ENCODE results near the gene RPTOR.

The RPTOR gene

DNA sequence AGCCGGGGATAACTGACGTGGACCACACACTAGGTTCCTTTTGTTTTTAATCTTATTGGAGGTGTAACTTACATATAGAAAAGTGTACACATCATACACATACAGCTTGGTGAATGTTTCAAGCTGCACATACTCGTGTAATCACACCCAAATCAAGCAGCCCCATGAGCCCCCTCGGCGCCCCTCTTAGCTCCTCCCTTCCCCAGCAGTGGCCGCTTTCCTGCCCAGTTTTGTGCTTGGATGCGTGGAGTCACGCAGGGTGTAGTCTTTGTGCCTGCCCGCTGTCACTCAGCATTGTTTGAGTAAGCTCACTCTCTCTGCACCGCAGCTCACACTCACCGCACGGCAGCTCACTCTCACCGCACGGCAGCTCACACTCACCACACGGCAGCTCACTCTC, 295.3 kb downstream of the RPTOR start:
- H3K4me3 ChIP-seq (ENCODE audit: low read depth, low read length) = no peak overlapping the region

DNA sequence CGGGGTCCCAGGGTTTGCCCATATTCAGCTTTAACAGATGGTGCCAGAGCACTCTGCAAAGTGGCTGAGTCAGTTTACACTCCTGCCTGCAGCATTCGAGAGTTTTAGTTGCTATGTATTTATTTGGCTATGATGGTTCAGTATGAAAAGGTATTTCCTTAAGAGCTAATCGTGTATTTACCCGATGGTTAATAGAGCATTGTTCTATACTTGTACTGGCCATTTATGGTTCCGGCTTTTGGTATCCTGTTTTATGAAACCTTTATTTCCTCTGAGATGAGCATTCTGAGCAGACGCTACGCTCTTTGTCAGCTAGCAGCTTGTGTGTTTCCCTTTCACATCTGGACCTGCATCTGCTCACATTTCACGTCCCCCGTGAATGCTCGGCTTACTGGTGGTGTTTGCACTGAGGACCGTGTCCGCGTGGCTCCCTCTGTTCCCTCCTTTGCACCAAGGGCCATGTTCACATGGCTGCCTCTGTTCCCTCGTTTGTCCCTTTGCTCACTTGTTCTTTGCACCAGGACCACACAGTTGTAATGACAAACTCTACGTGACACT, 297.9 kb downstream of the RPTOR start:
- no peak overlapping the region for H3K4me3 ChIP-seq (ENCODE audit: low read depth, low read length)

DNA sequence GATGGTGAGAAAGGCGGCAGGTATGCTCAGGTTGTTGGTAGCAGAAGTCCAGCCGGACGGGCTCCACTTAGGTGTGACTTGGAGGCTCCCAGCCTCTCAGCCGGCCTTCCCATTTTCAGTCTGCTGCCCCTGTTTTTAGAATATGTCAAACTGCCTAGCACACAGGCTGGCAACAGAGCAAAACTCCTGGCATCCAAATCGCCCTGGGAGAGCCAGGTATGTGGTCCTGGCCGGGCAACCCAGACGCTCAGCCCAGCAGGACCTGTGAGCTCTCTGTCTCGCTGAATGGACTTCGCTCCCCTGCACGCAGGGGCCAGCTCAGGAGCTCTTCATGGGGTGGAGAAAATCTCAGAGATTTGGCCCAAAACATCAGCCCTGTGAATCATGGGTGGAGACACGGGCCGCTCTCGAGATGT, 299.1 kb downstream of the RPTOR start:
- no peak overlapping the region for H3K4me3 ChIP-seq (ENCODE audit: low read depth, low read length)

DNA sequence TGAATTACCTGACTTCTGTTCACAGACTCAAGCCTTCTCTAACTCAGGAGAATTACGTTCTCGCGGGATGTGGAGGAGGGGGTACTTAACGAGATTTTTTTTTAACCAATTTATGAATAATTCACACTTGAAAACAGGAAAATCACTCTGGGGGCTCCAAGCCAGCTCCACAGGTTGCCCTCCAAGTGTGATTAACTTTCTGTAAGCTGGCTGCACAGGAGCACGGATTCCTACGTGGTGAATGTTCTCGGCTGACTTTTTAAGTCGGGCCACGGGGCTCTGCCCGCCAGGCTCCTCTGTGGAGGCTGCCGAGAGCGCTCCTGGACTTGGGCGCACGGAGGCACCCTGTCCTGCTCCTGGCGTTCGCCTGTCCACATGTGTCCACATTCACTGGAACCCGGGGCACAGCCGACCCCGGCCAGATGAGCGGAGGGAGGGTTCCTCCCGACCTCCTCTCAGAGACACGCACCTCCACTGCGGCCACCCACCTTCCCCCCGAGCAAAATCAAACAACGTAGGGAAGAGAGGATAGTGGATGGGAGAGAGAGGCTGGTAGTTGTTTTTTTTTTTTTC, 299.9 kb downstream of the RPTOR start:
- no peak overlapping the region for H3K4me3 ChIP-seq (ENCODE audit: low read depth, low read length)

DNA sequence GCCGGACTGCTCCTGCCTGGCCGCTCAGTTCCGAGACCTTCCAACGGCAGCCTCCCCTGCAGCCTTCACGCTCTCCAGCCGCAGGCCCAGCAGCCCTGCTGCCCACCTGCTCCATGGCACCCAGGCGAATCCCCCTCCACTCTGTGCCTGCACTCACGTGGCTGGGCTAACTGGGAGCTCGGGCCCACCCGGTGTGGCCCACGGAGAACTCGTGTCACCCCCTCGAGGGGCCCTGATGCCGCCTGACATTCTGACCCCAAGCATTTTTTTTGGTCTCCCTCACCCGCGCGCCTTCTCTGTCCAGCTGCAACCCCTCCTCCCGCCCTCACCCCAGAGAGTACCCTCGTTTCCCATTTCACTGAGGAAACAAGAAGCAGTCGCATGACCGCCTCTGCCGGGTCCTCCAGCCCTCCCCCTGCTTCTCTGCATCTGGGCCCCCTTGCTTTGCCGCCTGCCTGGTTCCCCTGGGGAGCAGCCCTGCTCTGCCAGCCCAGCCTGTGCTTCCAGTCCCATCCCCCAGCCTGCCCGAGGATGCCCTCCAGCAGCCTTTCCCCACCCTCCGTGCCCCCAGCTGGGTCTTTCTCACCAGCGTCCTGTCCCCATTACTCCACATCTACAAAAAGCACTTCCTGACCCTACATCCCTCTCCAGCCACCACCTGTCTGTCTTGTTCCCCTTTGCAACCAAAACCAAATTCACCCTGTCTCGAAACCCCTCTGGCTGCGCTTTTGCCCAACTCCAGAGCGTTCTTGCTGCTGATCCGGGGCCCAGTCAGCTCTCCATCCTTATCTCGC, 300.6 kb downstream of the RPTOR start:
- no peak overlapping the region for H3K4me3 ChIP-seq (ENCODE audit: low read depth, low read length)

DNA sequence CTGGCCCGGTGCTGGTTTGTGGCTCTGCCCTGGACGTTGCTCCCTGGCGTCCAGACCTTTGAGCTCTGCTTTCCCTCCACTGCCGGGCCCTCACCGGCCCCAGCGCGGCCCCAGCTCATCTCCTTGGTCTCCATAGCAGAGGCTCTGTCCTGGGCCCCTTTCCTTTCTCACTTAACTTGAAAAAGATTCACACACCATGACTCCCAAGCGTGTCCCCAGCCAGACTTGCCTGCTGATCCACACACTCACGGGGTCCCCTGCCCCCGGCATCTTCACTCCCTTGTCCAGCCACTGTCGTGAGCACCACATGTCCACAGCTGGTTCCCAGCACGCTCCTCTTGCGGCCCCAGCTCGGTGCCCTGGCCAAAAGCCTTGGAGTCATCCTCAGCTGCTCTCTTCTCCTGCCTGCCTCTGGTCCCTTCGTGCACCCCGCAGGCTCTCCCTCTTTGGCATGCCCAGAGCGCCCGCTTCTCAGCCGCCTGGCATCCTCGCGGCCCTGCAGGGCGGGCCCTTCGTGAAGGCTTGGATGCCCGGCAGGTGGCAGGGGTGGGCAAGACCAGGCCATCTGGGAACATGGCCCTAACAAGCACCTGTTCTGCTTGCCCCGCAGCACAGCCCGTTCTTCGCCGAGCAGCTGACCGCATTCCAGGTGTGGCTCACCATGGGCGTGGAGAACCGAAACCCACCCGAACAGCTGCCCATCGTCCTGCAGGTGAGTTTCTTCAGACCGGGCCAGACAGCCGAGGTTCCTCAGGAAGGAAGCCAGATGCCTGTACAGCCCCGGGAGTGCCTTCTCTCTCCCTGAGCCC, 301.4 kb downstream of the RPTOR start:
- no peak overlapping the region for H3K4me3 ChIP-seq (ENCODE audit: low read depth, low read length)

DNA sequence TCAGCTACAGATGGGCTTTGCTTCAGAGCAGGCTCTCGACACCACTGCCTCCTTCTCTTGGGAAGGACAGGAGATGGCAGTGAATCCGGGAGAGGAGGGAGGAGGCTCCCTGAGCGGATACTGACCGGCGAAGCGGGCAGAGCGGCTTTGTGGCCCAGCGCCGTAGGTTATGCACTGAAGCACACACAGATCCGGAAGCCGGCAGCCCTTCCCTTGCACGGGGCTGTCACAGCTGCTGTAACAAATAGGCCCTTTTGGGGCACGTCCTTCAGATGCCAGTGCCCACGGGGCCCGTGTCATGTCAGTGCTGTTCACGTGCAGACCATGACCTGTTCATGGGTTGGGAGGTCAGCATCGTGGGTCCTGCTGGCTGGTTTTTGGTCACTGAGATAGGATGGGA, 302.3 kb downstream of the RPTOR start:
- H3K4me3 ChIP-seq (ENCODE audit: low read depth, low read length) = no peak overlapping the region

DNA sequence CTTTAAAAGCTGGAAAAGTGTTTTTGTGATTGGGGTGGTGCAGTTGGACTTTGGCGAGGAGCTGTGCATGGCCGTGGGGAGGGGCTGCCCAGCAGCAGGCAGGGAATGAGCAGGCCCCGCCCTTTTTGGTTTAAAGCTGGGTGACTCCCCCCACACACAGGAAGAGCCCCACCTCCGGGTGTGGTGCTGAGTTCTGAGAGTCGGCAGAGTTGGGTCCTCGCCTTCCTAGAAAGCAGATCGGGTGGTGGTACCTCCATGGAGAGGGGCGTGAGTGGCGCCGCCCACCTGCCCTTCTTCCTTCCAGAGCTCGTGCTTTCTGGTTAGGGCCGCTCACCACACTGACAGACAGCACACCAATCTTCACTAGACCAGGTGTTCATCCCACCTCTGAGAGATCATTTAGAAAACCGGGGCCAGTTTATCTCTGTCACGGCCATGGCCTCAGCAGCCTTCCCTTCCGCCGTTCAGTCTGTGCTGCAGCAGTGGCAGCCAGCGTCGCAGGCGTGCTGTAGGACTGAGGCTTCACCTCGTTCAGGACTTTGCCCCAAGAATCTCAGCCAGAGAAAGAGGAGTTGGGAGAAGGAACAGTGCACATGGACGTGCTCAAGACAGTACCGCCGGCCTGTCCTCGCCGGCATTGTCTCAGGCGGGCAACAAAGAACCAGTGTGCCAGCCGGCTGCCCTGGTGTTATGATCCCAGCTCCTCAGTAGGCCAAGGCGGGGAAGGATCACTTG, 303.0 kb downstream of the RPTOR start:
- H3K4me3 ChIP-seq (ENCODE audit: low read depth, low read length) = no peak overlapping the region

DNA sequence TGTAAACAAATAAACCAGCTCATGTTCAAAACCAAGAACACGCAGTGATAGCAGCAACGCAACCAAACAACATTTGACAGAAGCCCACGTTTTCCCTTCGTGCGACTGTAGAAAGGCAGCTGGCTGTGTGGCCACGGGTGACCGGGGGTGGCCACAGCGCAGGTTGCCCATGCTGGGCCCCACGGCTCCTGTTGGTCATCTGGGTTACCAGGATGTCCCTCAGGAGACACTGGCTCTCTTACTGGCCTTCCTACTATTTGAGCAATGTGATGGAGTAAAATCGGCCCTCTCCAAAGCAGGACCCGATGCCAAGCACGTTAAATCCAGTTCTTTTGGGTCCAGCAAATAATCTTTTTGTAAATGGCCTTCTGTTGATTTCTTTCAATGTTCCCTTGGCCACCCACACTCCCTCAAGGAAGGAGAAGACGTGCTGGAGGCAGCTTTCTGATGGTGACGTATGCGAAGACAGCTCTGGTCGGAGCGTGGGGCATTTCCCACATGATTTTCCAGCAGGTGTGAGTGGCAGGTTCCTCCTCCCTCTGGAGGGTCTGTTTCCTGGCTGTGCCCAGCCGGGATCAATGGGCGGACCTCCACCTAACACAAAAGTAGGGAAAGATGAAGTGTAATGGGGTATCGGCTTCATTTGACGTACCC, 303.9 kb downstream of the RPTOR start:
- H3K4me3 ChIP-seq (ENCODE audit: low read depth, low read length) = no peak overlapping the region

DNA sequence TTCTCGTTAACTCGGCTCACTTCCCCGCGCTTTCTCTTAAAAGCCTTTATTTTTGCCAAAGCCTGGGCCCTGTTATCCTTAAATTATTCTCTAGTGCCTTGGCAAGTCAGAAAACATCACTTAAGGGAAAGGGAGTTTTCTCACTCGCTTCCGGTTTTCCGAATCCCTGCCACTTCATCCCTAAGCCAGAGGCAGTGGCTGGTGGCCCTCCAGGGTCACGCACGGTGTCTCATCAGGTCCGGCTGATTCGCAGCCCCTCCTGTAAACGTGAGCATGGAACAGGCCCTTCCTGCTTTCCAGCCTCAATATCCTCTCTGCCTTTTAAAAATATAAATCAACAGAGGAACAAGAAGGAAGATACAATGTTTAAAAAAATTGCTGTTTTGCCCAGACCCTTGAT, 304.5 kb downstream of the RPTOR start:
- no peak overlapping the region for H3K4me3 ChIP-seq (ENCODE audit: low read depth, low read length)

DNA sequence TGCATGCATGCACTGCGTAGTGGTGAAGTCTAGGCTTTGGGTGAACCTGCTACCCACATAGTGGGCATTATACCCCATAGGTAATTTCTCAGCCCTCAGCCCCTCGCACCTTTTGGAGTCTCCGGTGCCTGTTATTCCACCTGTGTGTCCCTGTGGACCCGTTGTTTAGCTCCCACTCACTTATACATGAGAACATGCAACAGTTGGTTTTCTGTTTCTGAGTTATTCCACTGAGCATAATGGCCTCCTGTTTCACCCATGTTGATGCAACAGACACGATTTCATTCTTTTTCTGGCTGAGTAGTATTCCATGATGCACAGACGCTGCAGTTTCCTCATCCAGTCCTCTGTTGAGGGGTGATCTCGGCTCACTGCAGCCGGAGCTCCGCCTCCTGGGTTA, 305.5 kb downstream of the RPTOR start:
- no peak overlapping the region for H3K4me3 ChIP-seq (ENCODE audit: low read depth, low read length)

DNA sequence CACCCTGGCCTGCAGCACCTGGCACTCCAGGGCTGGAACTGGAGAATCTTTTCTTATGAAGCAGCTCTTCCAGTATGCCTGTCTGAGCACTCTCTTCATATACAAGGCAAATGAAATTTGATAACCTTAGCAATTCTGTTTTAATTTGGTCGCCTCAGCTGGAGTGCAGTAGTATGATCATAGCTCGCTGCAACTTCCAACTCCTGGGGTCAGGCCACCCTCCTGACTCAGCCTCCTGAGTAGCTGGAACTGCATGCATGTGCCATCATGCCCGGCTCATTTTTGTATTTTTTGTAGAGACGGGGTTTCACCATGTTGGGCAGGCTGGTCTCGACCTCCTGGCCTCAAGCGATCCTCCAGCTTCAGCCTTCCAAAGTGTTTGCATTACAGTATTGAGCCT, 306.2 kb downstream of the RPTOR start:
- no peak overlapping the region for H3K4me3 ChIP-seq (ENCODE audit: low read depth, low read length)

DNA sequence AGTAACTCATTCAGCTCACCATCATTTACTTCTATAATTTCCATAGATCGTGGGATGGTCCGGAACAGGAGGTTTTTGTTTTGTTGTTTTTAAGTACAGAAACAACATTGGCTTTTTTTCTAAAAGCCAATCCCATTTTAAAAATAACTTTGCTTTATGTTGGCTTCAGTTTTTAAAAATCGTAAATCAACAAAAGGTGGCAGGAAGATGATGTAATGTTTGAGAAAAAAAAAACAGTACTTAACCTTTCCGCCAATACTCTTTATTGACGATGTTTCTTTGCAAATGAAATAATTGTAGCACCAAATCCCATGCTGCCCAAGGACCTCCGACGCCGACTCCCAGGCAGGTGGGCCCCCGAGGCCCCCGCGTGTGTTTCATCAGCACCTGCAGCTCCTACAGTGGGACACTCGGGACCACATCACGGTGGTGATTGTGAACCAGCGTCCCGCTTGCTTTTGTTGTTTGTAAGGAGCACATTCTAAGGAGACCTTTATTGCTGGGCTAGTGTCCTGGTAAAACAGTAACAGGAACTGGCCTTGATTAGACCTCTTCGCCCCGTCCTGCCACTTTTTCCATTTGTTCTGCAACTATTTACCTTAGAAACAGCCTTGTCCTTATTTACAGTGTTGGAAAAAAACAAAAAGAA, 306.8 kb downstream of the RPTOR start:
- H3K4me3 ChIP-seq (ENCODE audit: low read depth, low read length) = no peak overlapping the region

DNA sequence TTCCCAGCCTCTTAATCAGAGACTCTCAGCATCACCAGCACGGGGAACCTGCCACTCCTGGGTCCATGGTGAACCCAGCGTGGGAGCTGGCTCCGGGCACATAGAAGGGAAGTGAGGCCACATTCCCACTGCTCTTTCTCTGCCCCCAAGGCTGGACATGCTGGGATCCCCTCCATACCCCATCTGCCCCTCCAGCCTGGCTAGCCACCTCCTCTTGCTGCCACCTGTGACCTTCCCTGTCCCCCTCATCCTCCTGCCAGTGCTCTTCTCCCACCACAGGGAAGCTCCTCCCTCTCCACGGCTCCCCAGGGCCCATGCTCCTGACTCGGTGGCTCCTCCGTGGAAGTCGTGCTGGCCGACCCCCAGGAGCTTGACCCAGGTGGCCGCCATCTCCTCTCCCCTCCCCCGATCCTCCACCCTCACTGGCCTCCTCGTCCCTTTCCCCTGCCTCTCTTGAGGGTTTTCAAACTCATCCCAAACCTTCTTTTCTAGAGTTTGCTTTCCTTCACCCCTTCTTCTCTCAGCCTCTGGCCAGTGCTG, 307.9 kb downstream of the RPTOR start:
- no peak overlapping the region for H3K4me3 ChIP-seq (ENCODE audit: low read depth, low read length)

DNA sequence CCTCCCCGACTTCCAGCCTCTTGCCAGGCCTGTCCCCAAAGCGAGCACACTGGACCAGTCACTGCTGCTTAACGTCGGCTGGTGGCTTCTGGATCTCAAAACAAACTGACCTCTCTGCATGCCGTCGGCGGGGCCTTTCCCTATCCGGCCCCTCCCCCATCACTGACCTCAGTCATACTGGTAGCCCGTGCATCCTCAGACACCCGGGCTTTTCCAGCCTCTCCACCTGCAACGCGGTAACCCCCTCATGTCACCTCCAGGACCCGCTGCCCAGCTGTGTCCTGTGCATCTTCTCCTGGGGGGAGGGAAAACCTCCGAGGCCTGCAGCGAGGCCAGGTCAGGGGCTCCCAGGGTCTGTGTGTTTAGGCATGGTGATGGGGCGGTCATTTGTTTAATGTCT, 308.4 kb downstream of the RPTOR start:
- H3K4me3 ChIP-seq (ENCODE audit: low read depth, low read length) = no peak overlapping the region

DNA sequence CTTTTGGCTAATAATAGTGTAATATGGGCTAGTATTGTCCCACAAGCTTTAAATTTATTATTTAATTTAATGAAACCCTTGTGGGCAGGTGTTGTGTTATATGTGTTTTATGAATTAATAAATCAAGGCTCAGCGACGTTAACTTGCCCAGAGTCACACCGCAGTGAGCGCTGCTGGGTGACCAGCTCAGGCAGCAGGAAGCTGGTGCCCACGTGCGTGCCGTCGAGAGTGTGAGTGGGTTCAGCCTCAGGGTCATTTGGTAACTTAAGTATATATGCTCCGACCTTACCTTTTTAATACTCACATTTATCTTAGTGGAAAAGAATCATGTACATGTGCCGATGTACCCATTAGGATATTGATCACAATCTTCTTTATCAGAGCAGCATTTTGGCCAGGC, 309.6 kb downstream of the RPTOR start:
- H3K4me3 ChIP-seq (ENCODE audit: low read depth, low read length) = no peak overlapping the region

DNA sequence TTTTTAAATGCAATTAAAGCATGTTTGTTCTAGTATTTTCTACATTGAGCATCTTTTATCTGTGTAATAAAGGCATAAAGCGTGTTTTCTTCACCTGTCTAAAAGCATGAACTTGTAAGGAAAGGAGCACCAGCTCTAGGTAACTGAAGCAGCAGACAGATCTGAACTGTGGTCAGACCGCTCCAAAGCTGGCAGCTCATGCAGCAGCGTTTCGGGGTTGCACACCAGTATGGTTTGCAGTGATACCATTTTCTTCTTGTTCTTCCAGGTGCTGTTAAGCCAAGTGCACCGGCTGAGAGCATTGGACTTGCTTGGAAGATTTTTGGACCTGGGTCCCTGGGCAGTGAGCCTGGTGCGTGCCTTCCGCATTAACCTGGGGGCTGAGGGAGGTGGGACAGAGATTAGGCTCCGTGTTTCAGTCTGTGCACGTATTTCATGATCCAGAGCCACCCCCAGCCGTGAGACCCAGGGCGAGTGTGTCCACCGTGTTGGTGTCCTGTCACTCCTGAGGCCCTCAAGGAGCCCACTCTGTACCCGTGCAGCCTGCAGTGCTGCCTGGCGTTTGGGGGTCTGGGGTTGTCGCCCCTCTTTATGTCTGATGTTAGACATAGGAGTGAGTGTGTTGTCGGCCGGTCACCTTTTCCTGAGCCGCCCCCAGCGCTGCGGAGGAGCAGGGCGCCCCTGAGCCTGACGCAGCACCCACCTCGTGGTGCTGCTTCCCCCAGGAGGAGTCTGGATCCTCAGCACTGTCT, 310.7 kb downstream of the RPTOR start:
- H3K4me3 ChIP-seq (ENCODE audit: low read depth, low read length) = no peak overlapping the region

DNA sequence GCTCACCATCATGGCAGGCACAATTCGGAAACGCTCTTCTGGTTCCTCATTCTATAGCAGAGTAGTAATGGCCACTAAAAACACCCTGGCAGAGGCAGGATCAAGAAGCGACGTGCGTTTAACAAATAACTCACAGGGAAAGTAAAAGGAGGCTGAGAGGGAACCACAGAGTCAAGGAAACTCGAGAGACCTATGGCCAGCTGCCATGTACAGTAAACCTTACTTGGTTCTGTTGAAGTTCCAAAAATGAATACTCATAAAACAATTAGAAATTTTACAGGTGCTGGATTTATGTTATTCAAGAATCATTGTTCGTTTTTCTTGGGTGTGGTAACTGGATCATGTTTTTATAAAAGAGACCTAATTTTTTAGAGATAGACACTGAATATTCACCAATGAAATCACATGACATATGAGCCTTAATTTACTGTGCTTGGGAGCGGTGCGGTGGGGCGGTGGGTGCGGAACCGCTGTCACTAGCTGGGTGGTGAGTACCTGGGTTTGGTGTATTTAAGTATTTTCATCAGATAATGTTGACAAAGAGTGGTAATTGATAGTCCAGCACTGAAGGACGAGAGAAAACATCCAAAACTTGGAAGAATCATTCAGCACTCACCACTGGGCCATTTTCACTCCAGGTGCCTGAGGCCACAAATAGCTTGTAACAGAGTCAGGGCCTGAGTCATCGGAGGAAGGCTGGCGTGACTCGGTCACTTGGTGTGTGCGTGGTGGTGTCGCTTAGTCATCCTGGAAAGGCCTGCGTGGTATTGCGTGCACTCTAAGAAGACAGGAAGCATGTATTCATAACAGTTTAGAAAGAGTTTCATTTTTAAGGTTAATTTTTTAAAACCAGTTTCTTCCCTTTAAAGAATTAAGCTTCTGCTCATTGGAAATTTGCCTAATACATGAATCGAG, 311.6 kb downstream of the RPTOR start:
- no peak overlapping the region for H3K4me3 ChIP-seq (ENCODE audit: low read depth, low read length)
